C4-2B (cell line): ENCODE measurements around the gene LUM.

ENCODE experiments used
- ZFX ChIP-seq: fragments of 450-650 bp; IDR thresholded peaks from 2 replicates; pipeline ENCODE4 v1.6.1; 2017
- TF ChIP-seq, protein P1 (sequence below): fragments of 450-650 bp; conservative IDR thresholded peaks from 2 replicates; pipeline ENCODE4 v1.5.1; 2017; ENCODE audit warnings: mild to moderate bottlenecking

GRCh38 chr12:91109581-91110310 lies 1.5 kb downstream of the LUM start:
- TF ChIP-seq, protein P1, sequence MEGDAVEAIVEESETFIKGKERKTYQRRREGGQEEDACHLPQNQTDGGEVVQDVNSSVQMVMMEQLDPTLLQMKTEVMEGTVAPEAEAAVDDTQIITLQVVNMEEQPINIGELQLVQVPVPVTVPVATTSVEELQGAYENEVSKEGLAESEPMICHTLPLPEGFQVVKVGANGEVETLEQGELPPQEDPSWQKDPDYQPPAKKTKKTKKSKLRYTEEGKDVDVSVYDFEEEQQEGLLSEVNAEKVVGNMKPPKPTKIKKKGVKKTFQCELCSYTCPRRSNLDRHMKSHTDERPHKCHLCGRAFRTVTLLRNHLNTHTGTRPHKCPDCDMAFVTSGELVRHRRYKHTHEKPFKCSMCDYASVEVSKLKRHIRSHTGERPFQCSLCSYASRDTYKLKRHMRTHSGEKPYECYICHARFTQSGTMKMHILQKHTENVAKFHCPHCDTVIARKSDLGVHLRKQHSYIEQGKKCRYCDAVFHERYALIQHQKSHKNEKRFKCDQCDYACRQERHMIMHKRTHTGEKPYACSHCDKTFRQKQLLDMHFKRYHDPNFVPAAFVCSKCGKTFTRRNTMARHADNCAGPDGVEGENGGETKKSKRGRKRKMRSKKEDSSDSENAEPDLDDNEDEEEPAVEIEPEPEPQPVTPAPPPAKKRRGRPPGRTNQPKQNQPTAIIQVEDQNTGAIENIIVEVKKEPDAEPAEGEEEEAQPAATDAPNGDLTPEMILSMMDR, result no peak
- TF ChIP-seq ZFX, result no peak
